SU-DHL-6 (cell line): ENCODE measurements around the gene RAP1GAP2.
"Not testable (repeated sequence)": the region's sequence is repeated elsewhere in the genome, so short reads cannot be mapped to it uniquely, and the experiment has no call there.

Experiments
- H2AFZ ChIP-seq: fragments of 200-600 bp; sonication (generic); 2 replicates; pipeline ENCODE4 v1.6.1; 2014; ENCODE audit warnings: low read depth, mild to moderate bottlenecking, moderate library complexity, mixed read lengths, antibody characterized with exemption, low read length; ENCODE audit not compliant: severe bottlenecking
- H3F3A ChIP-seq: fragments of 200-600 bp; shearing (Covaris generic); 2 replicates; pipeline ENCODE4 v1.6.0; 2016; ENCODE audit warnings: antibody characterized with exemption, mild to moderate bottlenecking; ENCODE audit not compliant: insufficient read depth
- H3K27ac ChIP-seq: fragments of 200-600 bp; sonication (generic); 2 replicates; pipeline ENCODE4 v1.5.1; 2016; ENCODE audit warnings: low read depth, mild to moderate bottlenecking, low read length, moderate library complexity, mixed read lengths
- H3K27me3 ChIP-seq: fragments of 200-600 bp; sonication (generic), shearing (Covaris generic); 2 replicates; pipeline ENCODE4 v1.6.0; 2014; ENCODE audit warnings: mild to moderate bottlenecking, low read length
- H3K36me3 ChIP-seq: fragments of 200-600 bp; sonication (generic); 2 replicates; pipeline ENCODE4 v1.6.1; 2014; ENCODE audit warnings: mild to moderate bottlenecking, low read length, mixed read lengths
- H3K4me2 ChIP-seq: fragments of 300-600, 200-600 bp; shearing (Covaris generic), sonication (generic); 2 replicates; pipeline ENCODE4 v1.6.0; 2014; ENCODE audit warnings: low read length, low read depth, mild to moderate bottlenecking; ENCODE audit not compliant: poor library complexity, severe bottlenecking
- H3K4me3 ChIP-seq: fragments of 200-600 bp; sonication (generic); 2 replicates; pipeline ENCODE4 v1.5.1; 2014; ENCODE audit warnings: antibody characterized with exemption, low read length, mild to moderate bottlenecking, mixed read lengths; ENCODE audit not compliant: insufficient read depth, poor library complexity, severe bottlenecking
- H3K79me2 ChIP-seq: fragments of 200-600 bp; sonication (generic); 2 replicates; pipeline ENCODE4 v1.6.1; 2014; ENCODE audit warnings: mild to moderate bottlenecking, low read length, moderate library complexity; ENCODE audit not compliant: insufficient read depth
- H3K9ac ChIP-seq: fragments of 200-600 bp; sonication (generic); 2 replicates; pipeline ENCODE4 v1.7.0; 2014; ENCODE audit warnings: mild to moderate bottlenecking, low read length
- H3K9me2 ChIP-seq: fragments of 200-600 bp; sonication (generic); replicated peaks from 2 replicates; pipeline ENCODE4 v1.6.1; 2014; ENCODE audit warnings: low read length; ENCODE audit not compliant: insufficient read depth
- H3K9me3 ChIP-seq: fragments of 200-600 bp; sonication (generic); 2 replicates; pipeline ENCODE4 v1.6.1; 2014; ENCODE audit warnings: low read length, mixed read lengths; ENCODE audit not compliant: insufficient read depth
- H4K20me1 ChIP-seq: fragments of 200-600 bp; sonication (generic); 2 replicates; pipeline ENCODE4 v1.6.1; 2014; ENCODE audit warnings: low read depth, mild to moderate bottlenecking, antibody characterized with exemption, low read length, moderate library complexity, mixed read lengths
- CTCF ChIP-seq: fragments of 200-600 bp; sonication (generic); IDR thresholded peaks from one replicate; pipeline ENCODE4 v1.5.1; 2017; ENCODE audit warnings: antibody characterized with exemption, mild to moderate bottlenecking, low read length, moderate library complexity; ENCODE audit not compliant: insufficient read depth, poor library complexity, severe bottlenecking
- EZH2phosphoT487 ChIP-seq: fragments of 200-600 bp; sonication (generic), shearing (Covaris generic); conservative IDR thresholded peaks from 2 replicates; pipeline ENCODE4 v1.6.1; 2018; ENCODE audit warnings: mild to moderate bottlenecking, antibody characterized with exemption, low read length, moderate library complexity, mixed read lengths

The RAP1GAP2 gene

GRCh38 chr17:2990396-2990795 lies 194.2 kb downstream of the RAP1GAP2 start:
- no peaks in the 10 kb centered on the region for H3K79me2 ChIP-seq
- H2AFZ ChIP-seq, result no peak overlapping the region
- peak overlapping the region; percentile 80; the same call in 1 of the 2 replicates for H3K27ac ChIP-seq
- H3K4me2 ChIP-seq, result no peak overlapping the region
- peaks cover 13% of the 10 kb centered on the region for H3F3A ChIP-seq
- H3K27me3 ChIP-seq, result no peaks in the 10 kb centered on the region
- no peaks in the 10 kb centered on the region for H3K36me3 ChIP-seq
- no peaks in the 10 kb centered on the region for H3K9me3 ChIP-seq
- H3K9me2 ChIP-seq, result no peaks in the 10 kb centered on the region
- H4K20me1 ChIP-seq, result no peaks in the 10 kb centered on the region
- TF ChIP-seq CTCF (no peak), EZH2phosphoT487 (no peak)
- no peak overlapping the region for H3K4me3 ChIP-seq
- H3K9ac ChIP-seq, result no peak overlapping the region

DNA sequence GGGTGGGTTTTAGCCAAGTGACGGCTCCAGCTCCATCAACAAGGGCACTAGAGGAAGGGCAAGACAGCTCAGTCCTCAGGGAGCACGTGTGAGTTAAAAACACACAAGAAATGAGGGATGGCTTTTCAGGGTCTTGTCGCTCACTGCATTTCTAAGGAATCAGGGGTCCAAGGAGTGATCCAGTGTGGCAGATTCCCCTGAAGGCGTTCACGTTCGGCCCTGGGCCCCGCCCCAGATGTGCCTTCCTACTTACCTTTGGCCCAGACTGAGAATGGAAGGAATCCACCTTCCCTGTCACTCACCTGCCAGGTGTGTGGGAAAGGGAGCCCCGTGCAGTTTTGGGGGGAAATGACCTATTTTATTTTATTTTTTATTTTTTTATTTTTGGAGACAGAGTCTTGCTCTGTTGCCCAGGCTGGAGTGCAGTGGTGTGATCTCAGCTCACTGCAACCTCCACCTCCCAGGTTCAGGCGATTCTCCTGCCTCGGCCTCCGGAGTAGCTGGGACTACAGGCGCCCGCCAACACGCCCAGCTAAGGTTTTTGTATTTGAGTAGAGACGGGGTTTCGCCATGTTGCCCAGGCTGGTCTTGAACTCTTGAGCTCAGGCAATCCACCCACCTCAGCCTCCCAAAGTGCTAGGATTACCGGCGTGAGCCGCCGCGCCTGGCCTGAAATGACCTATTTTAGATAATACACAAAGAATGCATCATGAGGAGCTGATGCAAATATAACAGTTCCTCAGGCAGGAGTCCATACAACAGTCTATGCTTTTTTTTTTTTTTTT lies 195.3 kb downstream of the RAP1GAP2 start:
- H4K20me1 ChIP-seq, H3K79me2 ChIP-seq, H3K9me3 ChIP-seq, H3K9ac ChIP-seq, H2AFZ ChIP-seq, H3K4me3 ChIP-seq, H3K4me2 ChIP-seq, H3K27me3 ChIP-seq, H3K27ac ChIP-seq, H3K36me3 ChIP-seq, H3K9me2 ChIP-seq: not testable (repeated sequence)
- peaks cover 13% of the 10 kb centered on the region for H3F3A ChIP-seq

DNA sequence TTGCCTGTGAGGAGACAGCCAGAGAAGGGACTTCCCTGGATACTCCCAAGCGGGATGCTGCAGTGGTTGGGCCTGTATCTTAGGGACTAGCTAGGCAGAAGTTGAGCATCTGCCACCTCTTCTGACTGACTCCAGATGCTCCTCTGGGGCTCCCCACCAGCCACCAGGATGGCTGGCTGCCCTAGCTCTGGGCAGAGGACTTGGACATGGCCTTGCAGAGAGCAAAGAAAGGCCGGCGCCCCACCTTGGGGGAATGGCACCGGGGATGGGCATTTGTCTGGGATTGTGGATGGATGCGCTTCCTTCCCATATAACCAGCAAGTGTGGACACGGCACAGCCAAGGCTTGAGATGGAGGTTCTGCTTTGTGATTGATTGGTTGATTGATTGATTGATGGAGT lies 198.2 kb downstream of the RAP1GAP2 start:
- Histone ChIP-seq H3K4me3 (no peak overlapping the region), H4K20me1 (no peaks in the 10 kb centered on the region), H3K27ac (no peak overlapping the region), H3K79me2 (no peaks in the 10 kb centered on the region), H3K9me2 (no peaks in the 10 kb centered on the region), H3K4me2 (no peak overlapping the region), H3K27me3 (no peaks in the 10 kb centered on the region), H3F3A (peaks cover 7% of the 10 kb centered on the region), H3K9ac (no peak overlapping the region), H3K9me3 (no peaks in the 10 kb centered on the region), H2AFZ (no peak overlapping the region), H3K36me3 (no peaks in the 10 kb centered on the region)
- TF ChIP-seq CTCF (no peak), EZH2phosphoT487 (no peak)

DNA sequence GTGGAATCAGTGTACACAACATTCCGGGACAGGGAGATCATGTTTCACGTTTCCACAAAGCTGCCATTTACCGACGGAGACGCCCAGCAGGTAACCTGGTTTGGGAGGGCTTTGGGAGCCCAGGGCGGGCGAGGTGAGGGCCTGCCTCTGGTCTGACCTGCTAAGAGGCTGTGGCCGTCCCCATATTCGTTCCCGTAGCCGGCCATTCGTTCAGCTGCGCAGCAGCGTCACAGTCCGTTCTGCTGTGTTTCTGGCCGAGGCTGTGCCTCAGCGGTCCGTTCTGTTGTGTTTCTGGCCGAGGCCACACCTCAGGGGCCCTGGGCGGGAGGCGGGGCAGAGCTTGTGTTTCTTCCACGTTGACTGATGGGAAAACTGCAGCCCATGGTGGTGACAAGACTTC lies 199.1 kb downstream of the RAP1GAP2 start:
- Histone ChIP-seq H3K36me3 (no peaks in the 10 kb centered on the region), H3F3A (no peaks in the 10 kb centered on the region), H3K9me2 (no peaks in the 10 kb centered on the region), H3K9me3 (no peaks in the 10 kb centered on the region), H3K4me2 (no peak overlapping the region), H3K27me3 (no peaks in the 10 kb centered on the region), H4K20me1 (no peaks in the 10 kb centered on the region), H2AFZ (no peak overlapping the region), H3K79me2 (no peaks in the 10 kb centered on the region), H3K4me3 (no peak overlapping the region), H3K9ac (no peak overlapping the region), H3K27ac (no peak overlapping the region)
- no peak for TF ChIP-seq EZH2phosphoT487
- no peak for TF ChIP-seq CTCF
